HUES64 (cell line): Measurements from ENCODE around the gene ASF1B.
A peak's percentile ranks its signal among the peaks of the same experiment; 100 is the strongest.

Experiments used
- H3K27ac ChIP-seq: 2 replicates; pipeline ENCODE4 v1.7.0; 2013; ENCODE audit warnings: low read depth, low read length, inconsistent platforms
- H3K27me3 ChIP-seq: 2 replicates; pipeline ENCODE4 v1.6.1; 2013; ENCODE audit warnings: mild to moderate bottlenecking, low read length; ENCODE audit not compliant: insufficient read depth
- H3K36me3 ChIP-seq: 2 replicates; pipeline ENCODE4 v1.6.1; 2013; ENCODE audit warnings: mild to moderate bottlenecking, low read length; ENCODE audit not compliant: insufficient read depth
- H3K4me1 ChIP-seq: 2 replicates; pipeline ENCODE4 v1.6.1; 2013; ENCODE audit warnings: mild to moderate bottlenecking, low read length, moderate library complexity; ENCODE audit not compliant: insufficient read depth
- H3K4me3 ChIP-seq: 2 replicates; pipeline ENCODE4 v1.5.1; 2013; ENCODE audit warnings: mild to moderate bottlenecking, low read length, moderate library complexity
- H3K9ac ChIP-seq: 2 replicates; pipeline ENCODE4 v1.6.1; 2013; ENCODE audit warnings: mild to moderate bottlenecking, low read depth, low read length
- H3K9me3 ChIP-seq: 2 replicates; pipeline ENCODE4 v1.6.1; 2013; ENCODE audit warnings: low read depth, low read length; ENCODE audit not compliant: insufficient read depth
- WGBS: fragments of 150-250, 120-280 bp; methylation state at CpG from one replicate; pipeline ENCODE4 v1.1.7; 2013; ENCODE audit warnings: missing lambda C conversion rate; 5-methylcytosine and 5-hydroxymethylcytosine counted together

The ASF1B gene

DNA sequence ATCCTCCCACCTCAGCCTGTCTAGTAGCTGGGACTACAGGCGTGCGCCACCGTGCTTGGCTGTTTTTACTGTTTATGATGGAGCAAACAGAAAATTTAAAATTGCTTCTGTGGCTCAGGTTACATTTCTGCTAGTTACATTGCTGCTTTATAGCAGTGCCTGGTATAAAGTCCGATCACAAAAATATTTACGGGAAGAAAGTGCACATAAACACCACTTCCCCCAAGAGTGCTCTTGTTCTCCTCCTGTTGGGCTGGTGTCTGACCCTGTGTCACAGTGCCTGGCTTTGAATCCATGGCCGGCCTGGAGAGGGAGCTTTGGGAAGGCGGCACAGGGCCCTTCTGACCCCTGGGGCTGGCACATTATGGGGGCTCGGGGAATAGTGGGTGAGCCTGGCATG, 30.7 kb downstream of the ASF1B start:
- 92% methylated on average over 8 of the region's 8 CpGs for WGBS
- H3K27me3 ChIP-seq = no peaks in the 10 kb centered on the region
- H3K9ac ChIP-seq = no peak overlapping the region
- no peak overlapping the region for H3K4me3 ChIP-seq
- H3K27ac ChIP-seq = no peak overlapping the region
- H3K36me3 ChIP-seq = peaks cover 12% of the 10 kb centered on the region; the same call in 1 of the 2 replicates
- H3K9me3 ChIP-seq = no peaks in the 10 kb centered on the region
- H3K4me1 ChIP-seq = no peaks in the 10 kb centered on the region

DNA sequence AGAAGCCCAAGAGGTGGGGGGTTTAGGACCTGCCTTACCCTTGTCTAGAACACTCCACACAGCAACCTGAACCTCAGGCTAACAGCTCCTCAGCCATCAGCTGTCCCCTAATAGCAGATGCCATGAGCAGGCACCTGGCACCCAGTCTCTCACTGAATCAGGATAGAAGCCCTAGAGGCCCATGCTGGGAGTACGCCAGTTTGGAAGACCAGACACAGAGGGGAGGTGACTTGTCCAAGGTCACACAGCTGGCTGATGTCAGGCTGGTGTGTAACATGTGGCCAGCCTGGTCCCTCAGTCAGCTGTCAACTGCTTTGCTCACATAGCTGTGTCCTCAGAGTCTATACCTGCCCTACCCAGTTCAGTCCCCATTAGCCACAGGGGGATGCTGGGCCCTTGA, 33.1 kb downstream of the ASF1B start:
- no peaks in the 10 kb centered on the region for H3K9me3 ChIP-seq
- peaks cover 15% of the 10 kb centered on the region; the same call in 1 of the 2 replicates for H3K36me3 ChIP-seq
- no peak overlapping the region for H3K9ac ChIP-seq
- H3K27me3 ChIP-seq = no peaks in the 10 kb centered on the region
- no peak overlapping the region for H3K4me3 ChIP-seq
- WGBS = 91% methylated on average over 1 of the region's 1 CpG
- no peak overlapping the region for H3K27ac ChIP-seq
- H3K4me1 ChIP-seq = no peaks in the 10 kb centered on the region

DNA sequence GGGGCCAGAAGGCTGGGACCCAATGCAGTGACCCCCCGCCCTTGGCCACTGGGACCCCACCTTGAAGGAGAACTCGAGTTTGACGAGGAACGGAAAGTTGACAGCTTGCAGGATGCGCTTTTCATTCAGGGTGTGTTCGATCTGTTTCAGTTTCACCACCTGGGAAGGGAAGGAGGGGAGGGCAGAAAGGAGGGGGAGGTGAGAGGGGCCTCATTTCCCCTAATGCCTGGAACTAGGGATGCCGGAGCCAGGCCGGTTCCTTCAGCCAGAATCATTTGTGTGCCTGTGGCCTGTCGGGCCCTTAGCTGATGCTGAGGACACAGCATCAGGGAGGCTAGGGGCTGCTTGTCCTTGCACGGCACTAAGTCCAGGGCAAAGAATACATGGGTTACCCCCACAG, 33.6 kb downstream of the ASF1B start:
- 94% methylated on average over 10 of the region's 10 CpGs for WGBS
- peaks cover 15% of the 10 kb centered on the region; the same call in 1 of the 2 replicates for H3K36me3 ChIP-seq
- H3K27me3 ChIP-seq = no peaks in the 10 kb centered on the region
- no peak overlapping the region for H3K27ac ChIP-seq
- H3K9me3 ChIP-seq = no peaks in the 10 kb centered on the region
- no peak overlapping the region for H3K9ac ChIP-seq
- H3K4me3 ChIP-seq = no peak overlapping the region
- no peaks in the 10 kb centered on the region for H3K4me1 ChIP-seq

DNA sequence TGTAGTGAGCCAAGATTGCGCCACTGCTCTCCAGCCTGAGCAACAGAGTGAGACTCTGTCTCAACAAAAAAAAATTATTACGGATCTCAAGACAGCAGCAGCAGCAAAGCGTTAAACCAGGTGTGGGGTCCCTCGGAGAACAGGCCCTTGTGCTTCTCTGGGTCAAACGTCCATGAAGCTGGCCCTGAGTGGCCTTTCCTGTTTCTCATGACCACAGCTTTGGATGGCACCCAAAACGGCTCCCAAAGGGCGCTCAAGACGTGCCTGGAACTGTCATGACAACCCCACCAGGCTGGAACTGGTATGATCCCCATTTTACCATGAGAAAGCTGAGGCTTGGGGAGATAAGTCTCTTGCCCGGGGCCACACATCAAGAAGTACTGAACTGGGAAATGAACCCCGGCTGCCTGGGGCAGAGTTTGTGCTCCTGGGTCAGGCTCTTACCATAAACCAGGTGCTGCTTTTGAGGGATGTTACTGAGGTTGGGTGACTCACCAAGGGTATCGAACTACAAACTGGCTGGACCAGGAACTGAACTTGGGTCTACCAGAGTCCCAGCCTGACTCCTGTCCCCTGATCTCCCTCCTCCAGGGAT, 34.2 kb downstream of the ASF1B start:
- H3K27ac ChIP-seq = no peak overlapping the region
- H3K9ac ChIP-seq = no peak overlapping the region
- H3K27me3 ChIP-seq = no peaks in the 10 kb centered on the region
- H3K4me1 ChIP-seq = no peaks in the 10 kb centered on the region
- no peaks in the 10 kb centered on the region for H3K9me3 ChIP-seq
- WGBS = 94% methylated on average over 11 of the region's 11 CpGs
- H3K4me3 ChIP-seq = no peak overlapping the region
- H3K36me3 ChIP-seq = peaks cover 15% of the 10 kb centered on the region; the same call in 1 of the 2 replicates

DNA sequence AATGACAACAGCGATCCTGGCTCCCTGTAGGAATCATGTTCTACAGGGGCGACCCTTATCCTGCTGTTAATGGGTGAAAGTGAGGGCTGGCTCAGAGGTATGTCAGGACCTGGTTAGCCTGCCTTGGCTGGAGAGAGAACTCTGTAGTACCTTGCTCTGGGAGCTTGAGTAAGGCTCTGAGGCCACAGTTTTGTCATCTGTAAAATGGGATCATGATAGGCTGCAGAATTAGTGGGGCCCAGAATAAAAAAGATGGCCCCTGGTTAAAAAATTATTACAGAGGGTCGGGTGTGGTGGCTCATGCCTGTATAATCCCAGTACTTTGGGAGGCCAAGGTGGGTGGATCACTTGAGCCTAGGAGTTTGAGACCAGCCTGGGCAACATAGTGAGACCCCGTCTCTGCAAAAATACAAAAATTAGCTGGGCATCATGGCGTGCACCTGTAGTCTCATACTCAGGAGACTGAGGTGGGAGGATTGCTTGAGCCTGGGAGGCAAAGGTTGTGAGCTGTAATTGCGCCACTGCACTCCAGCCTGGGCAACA, 35.3 kb downstream of the ASF1B start:
- WGBS = 94% methylated on average over 6 of the region's 6 CpGs

DNA sequence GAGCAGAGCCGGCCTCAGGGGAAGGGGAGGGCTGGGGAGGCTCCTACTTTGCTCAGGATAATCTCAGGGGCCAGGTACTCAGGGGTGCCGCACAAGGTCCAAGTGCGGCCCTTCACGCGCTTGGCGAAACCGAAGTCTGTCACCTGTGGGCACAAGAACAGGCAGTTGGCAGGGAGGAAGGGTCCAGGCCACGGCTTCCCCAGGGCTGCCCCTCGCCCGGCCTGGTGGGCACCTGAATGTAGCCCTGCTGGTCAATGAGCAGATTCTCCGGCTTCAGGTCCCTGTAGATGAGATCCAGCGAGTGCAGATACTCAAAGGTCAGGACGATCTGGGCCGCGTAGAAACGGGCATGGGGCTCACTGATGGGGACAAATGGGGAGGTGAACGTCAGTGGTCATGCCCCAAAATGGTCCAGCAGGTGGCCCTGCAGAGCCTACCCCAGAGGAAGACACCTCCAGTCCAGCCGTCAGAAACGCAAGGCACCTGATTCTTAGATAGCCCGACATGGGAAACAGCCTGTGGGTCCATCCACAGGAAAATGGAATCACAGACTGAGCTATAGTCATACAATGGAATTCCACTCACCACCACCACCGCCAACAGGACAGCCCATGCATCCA, 38.7 kb downstream of the ASF1B start:
- Histone ChIP-seq H3K27ac (no peak overlapping the region), H3K27me3 (no peaks in the 10 kb centered on the region), H3K9ac (no peak overlapping the region), H3K36me3 (peaks cover 8% of the 10 kb centered on the region; the same call in 1 of the 2 replicates), H3K4me1 (no peaks in the 10 kb centered on the region), H3K4me3 (no peak overlapping the region), H3K9me3 (peaks cover 7% of the 10 kb centered on the region)
- WGBS = 88% methylated on average over 21 of the region's 21 CpGs

More for the DNA sequence above, 35.3 kb downstream of the ASF1B start:
- Histone ChIP-seq H3K36me3 (peaks cover 15% of the 10 kb centered on the region; the same call in 1 of the 2 replicates), H3K4me1 (no peaks in the 10 kb centered on the region), H3K4me3 (no peak overlapping the region), H3K27ac (no peak overlapping the region), H3K27me3 (no peaks in the 10 kb centered on the region), H3K9ac (no peak overlapping the region), H3K9me3 (no peaks in the 10 kb centered on the region)

DNA sequence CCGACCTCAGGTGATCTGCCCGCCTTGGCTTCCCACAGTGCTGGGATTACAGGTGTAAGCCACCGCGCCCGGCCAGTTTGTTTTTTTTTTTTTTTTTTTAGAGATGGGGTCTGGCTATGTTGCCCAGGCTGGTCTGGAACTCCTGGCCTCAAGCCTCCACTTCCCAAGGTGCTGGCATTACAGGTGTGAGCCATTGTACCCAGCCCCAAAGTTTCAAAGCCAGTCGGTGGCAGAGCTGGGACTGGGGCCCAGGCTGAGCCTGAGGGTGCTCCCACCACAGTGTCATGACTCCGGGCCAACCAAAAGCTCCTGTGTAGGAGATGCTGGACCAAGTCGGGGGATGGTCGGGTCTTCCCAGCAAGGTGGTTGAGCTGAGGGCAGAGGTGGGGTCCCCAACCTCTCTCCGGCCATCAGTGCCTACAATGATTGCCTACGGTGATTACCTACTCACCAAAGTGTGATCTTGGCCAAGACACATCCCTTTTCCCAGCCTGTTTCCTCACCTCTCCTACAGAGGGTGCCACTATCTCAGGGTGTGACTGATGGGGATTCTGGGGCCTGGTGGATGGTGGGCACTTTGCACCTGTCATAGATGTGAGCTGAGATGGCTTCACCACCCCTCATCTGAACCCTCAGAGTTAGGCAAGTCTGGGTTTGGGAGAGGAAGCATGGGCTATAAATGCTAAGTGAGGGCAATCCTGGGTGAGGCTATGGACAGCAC, 40.0 kb downstream of the ASF1B start:
- H3K27me3 ChIP-seq = no peaks in the 10 kb centered on the region
- H3K36me3 ChIP-seq = peaks cover 4% of the 10 kb centered on the region; the same call in 1 of the 2 replicates
- no peak overlapping the region for H3K4me3 ChIP-seq
- WGBS = 97% methylated on average over 11 of the region's 11 CpGs
- H3K27ac ChIP-seq = no peak overlapping the region
- H3K9ac ChIP-seq = no peak overlapping the region
- peaks cover 7% of the 10 kb centered on the region for H3K9me3 ChIP-seq
- no peaks in the 10 kb centered on the region for H3K4me1 ChIP-seq

DNA sequence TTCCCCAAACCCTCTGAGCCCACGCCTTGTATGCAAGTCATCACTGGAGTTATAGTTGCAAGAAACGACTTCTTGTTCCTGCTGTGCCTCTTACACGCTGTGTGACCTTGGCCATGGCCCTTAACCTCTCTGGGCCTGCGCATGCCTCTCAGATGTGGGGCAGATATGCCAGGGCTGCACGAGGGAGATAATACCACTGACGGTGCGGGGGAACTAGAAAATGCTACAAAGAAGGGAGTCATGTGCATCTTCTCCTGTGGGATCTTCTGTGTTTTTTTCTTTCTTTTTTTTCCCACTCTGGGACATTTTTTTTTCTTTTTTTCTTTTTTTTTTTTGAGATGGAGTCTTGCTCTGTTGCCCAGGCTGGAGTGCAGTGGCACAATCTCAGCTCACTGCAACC, 41.5 kb downstream of the ASF1B start:
- H3K27ac ChIP-seq = no peak overlapping the region
- H3K27me3 ChIP-seq = no peaks in the 10 kb centered on the region
- no peaks in the 10 kb centered on the region for H3K4me1 ChIP-seq
- H3K4me3 ChIP-seq = no peak overlapping the region
- H3K9me3 ChIP-seq = peaks cover 7% of the 10 kb centered on the region
- no peak overlapping the region for H3K9ac ChIP-seq
- 95% methylated on average over 7 of the region's 7 CpGs for WGBS
- H3K36me3 ChIP-seq = no peaks in the 10 kb centered on the region

DNA sequence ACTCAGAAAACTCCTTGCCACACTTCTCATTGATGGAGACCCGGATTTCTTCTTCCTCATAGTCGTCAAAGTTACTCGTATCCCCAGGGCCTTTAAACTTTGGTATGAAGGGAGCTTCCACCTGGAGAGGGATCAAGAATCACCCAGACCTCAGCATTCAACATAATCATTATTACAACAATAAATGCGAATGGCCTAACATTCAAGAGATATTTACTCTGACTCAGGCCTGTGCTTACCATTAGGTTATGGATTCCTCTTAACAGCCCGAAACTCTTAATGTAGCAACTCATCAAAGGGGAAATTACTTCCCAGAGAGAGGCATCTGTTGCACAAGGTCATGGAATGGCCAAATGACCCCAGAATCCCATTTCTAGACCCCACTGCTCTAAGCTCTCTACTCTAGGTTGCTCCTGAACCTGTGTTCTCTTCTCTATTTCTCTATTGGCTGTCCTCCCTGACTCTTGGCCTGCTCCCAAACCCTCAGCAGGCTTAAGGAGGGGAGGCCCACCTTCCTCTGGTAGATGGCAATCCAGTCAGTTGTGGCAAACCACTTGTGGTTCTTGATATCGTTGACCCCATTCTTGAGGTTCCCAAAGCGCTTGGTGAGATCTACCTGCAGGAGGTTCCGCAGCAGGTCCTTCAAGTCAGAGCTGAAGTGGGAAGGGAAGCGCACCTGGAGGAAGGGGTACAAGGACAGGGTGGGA, 43.1 kb downstream of the ASF1B start:
- Histone ChIP-seq H3K4me1 (peaks cover 3% of the 10 kb centered on the region; the same call in 1 of the 2 replicates), H3K36me3 (peaks cover 7% of the 10 kb centered on the region), H3K27me3 (peaks cover 6% of the 10 kb centered on the region), H3K4me3 (no peak overlapping the region), H3K9me3 (peaks cover 7% of the 10 kb centered on the region), H3K27ac (no peak overlapping the region), H3K9ac (no peak overlapping the region)
- 95% methylated on average over 9 of the region's 9 CpGs for WGBS

DNA sequence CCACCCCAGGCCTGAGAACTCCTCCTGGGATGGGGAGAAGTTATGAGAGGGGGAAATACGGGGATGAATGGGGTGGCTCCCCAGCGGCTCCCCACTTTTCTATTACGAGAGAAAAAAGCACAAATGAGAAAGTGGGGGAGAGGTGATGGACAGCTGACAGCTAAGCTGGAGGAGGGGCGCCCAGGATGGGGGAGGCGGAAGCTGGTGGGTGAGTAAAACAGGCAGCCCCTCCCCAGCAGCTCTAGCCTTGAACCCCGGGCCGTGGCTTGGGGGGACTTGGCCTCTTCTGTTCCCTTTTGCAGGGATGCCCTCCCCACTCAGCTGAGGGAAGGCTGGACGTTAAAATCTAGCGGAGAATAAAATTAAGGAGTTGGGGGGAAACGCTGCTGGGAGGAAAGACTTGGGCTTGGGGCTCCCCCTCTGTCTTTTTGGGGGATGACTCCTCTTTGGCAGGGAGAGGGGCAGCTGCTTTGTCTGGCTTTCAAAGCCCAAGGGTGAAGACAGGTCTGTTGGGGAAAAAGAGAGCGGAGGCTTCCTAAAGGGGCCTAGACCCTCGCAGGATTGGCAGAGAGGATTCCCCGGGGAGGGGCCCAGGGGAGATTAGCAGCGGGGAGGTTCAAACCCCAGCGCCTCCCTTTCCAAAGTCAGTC, 44.5 kb downstream of the ASF1B start:
- H3K9me3 ChIP-seq = peaks cover 7% of the 10 kb centered on the region
- peaks cover 6% of the 10 kb centered on the region for H3K27me3 ChIP-seq
- 22% methylated on average over 15 of the region's 15 CpGs for WGBS
- H3K27ac ChIP-seq = peak overlapping the region; percentile 83; the same call in 1 of the 2 replicates
- H3K36me3 ChIP-seq = peaks cover 17% of the 10 kb centered on the region
- no peak overlapping the region for H3K9ac ChIP-seq
- peak overlapping the region; percentile 86 for H3K4me3 ChIP-seq
- H3K4me1 ChIP-seq = peaks cover 3% of the 10 kb centered on the region; the same call in 1 of the 2 replicates
